SK-N-SH (cell line): ENCODE measurements around the gene STAT2. TPM values are rescaled to one million over a fixed set of nuclear protein-coding genes. Genes with fewer than 3 reads are reported as not detected.

Source experiments
- CTCF ChIA-PET: fragments of 300-600, 350-600 bp; formaldehyde crosslinking; extraction: SDS; loops from one replicate; lab custom pipeline; 2021; lab: Yijun Ruan, JAX
- POLR2A ChIA-PET: fragments of 350-600 bp; sonication (Branson Sonifier 250); formaldehyde crosslinking; extraction: SDS; loops from one replicate; lab custom pipeline; 2020; ENCODE audit warnings: antibody characterized with exemption, inconsistent platforms; lab: Yijun Ruan, JAX
- DNase-seq: peaks from one replicate; pipeline ENCODE4 v3.0.0; 2012
- H2AFZ ChIP-seq: fragments of 200-600 bp; sonication (generic); 2 replicates; pipeline ENCODE4 v1.8.1; 2016; ENCODE audit warnings: antibody characterized with exemption, mild to moderate bottlenecking, low read depth
- H3F3A ChIP-seq: fragments of 200-600 bp; sonication (generic); replicated peaks from 2 replicates; pipeline ENCODE3; 2016; ENCODE audit warnings: antibody characterized with exemption, mild to moderate bottlenecking; ENCODE audit not compliant: insufficient read depth
- H3K27ac ChIP-seq, 2 experiments: fragments of 200-500 bp in 1 of 2; fragments of 200-600 bp in 1 of 2; sonication (Bioruptor generic) in 1 of 2; sonication (generic), shearing (Covaris generic) in 1 of 2; 2 replicates each; pipeline versions ENCODE4 v1.5.1 to v1.6.1; 2014 to 2016; ENCODE audit warnings: low read depth in 2 of 2, inconsistent platforms in 1 of 2, low read length in 1 of 2, mild to moderate bottlenecking in 1 of 2, mixed read lengths in 1 of 2
- H3K27me3 ChIP-seq: fragments of 200-600 bp; sonication (generic), shearing (Covaris generic); 2 replicates; pipeline ENCODE4 v1.6.1; 2016; ENCODE audit warnings: mixed run types; ENCODE audit not compliant: insufficient read depth
- H3K36me3 ChIP-seq, 2 experiments: fragments of 200-500 bp in 1 of 2; fragments of 200-600 bp in 1 of 2; sonication (Bioruptor generic) in 1 of 2; sonication (generic) in 1 of 2; replicated peaks in 1 of 2; 2 replicates each; pipeline versions ENCODE3 to v1.5.1; 2014 to 2016; ENCODE audit warnings: low read length in 1 of 2, mild to moderate bottlenecking in 1 of 2; ENCODE audit not compliant: insufficient read depth in 2 of 2, control insufficient read depth in 1 of 2
- H3K4me1 ChIP-seq, 2 experiments: fragments of 200-500 bp in 1 of 2; fragments of 200-600 bp in 1 of 2; sonication (Bioruptor generic) in 1 of 2; sonication (generic), shearing (Covaris generic) in 1 of 2; 2 replicates each; pipeline versions ENCODE4 v1.5.1 to v1.6.1; 2014 to 2016; ENCODE audit warnings: low read depth in 1 of 2, low read length in 1 of 2, mixed run types in 1 of 2; ENCODE audit not compliant: insufficient read depth in 2 of 2, control insufficient read depth in 1 of 2
- H3K4me2 ChIP-seq: fragments of 200-600 bp; sonication (generic), shearing (Covaris generic); 2 replicates; pipeline ENCODE4 v1.6.1; 2017; ENCODE audit warnings: mixed run types
- H3K4me3 ChIP-seq, 2 experiments: fragments of 200-500 bp in 1 of 2; fragments of 200-600 bp in 1 of 2; sonication (Bioruptor generic) in 1 of 2; sonication (generic), shearing (Covaris generic) in 1 of 2; 2 replicates each; pipeline versions ENCODE4 v1.5.1 to v1.8.1; 2014 to 2016; ENCODE audit warnings: low read depth in 2 of 2, inconsistent platforms in 1 of 2, low read length in 1 of 2, mild to moderate bottlenecking in 1 of 2, mixed read lengths in 1 of 2, moderate library complexity in 1 of 2
- H3K79me2 ChIP-seq: fragments of 200-600 bp; sonication (generic); 2 replicates; pipeline ENCODE4 v1.8.1; 2017; ENCODE audit warnings: mild to moderate bottlenecking; ENCODE audit not compliant: insufficient read depth
- H3K9ac ChIP-seq: fragments of 200-600 bp; sonication (generic); 2 replicates; pipeline ENCODE4 v1.6.1; 2017; ENCODE audit warnings: mixed run types
- H3K9me2 ChIP-seq: fragments of 200-600 bp; sonication (generic); 2 replicates; pipeline ENCODE4 v1.6.1; 2017; ENCODE audit warnings: mixed run types
- H3K9me3 ChIP-seq: fragments of 200-600 bp; sonication (generic); 2 replicates; pipeline ENCODE4 v1.6.1; 2017; ENCODE audit warnings: mixed run types, mild to moderate bottlenecking, moderate library complexity
- H4K20me1 ChIP-seq: fragments of 200-600 bp; sonication (generic); 2 replicates; pipeline ENCODE4 v1.6.1; 2017; ENCODE audit warnings: mild to moderate bottlenecking, mixed run types; ENCODE audit not compliant: insufficient read depth
- CHD2 ChIP-seq: fragments of 150-350 bp; IDR thresholded peaks from 2 replicates; pipeline ENCODE4 v1.6.1; 2018; ENCODE audit warnings: low read length; ENCODE audit not compliant: partially characterized antibody
- CTCF ChIP-seq: fragments of 200-600 bp; sonication (generic); IDR thresholded peaks from 2 replicates; pipeline ENCODE4 v1.6.1; 2017; ENCODE audit warnings: antibody characterized with exemption, mild to moderate bottlenecking, moderate library complexity
- ELF1 ChIP-seq: IDR thresholded peaks from 2 replicates; pipeline ENCODE4 v1.4.0; 2012
- GABPA ChIP-seq: IDR thresholded peaks from 2 replicates; pipeline ENCODE4 v1.4.0; 2012; ENCODE audit warnings: low read depth, mild to moderate bottlenecking
- GATA2 ChIP-seq: sonication (generic); formaldehyde crosslinking; IDR thresholded peaks from 2 replicates; pipeline ENCODE4 v1.5.0; 2020; ENCODE audit warnings: mild to moderate bottlenecking, missing genetic modification reagents
- MEF2A ChIP-seq: IDR thresholded peaks from 2 replicates; pipeline ENCODE4 v1.4.0; 2012; ENCODE audit warnings: low read depth, borderline replicate concordance
- NRF1 ChIP-seq: IDR thresholded peaks from 2 replicates; pipeline ENCODE4 v1.6.1; 2012; ENCODE audit warnings: low read depth, mild to moderate bottlenecking, low read length
- PBX3 ChIP-seq: IDR thresholded peaks from 2 replicates; pipeline ENCODE4; 2012
- POLR2AphosphoS5 ChIP-seq: IDR thresholded peaks from 2 replicates; pipeline ENCODE4 v1.6.1; 2012; ENCODE audit warnings: low read depth, low read length
- RAD21 ChIP-seq: IDR thresholded peaks from 2 replicates; pipeline ENCODE4 v1.6.1; 2012; ENCODE audit warnings: mild to moderate bottlenecking, low read length
- RFX5 ChIP-seq: IDR thresholded peaks from 2 replicates; pipeline ENCODE4 v1.6.1; 2012; ENCODE audit warnings: mild to moderate bottlenecking, improper control_type of control experiment, low read length
- SIN3A ChIP-seq: IDR thresholded peaks from 2 replicates; pipeline ENCODE4 v1.6.1; 2012; ENCODE audit warnings: low read depth, mild to moderate bottlenecking, low read length, moderate library complexity, borderline replicate concordance
- TAF1 ChIP-seq: IDR thresholded peaks from 2 replicates; pipeline ENCODE4 v1.6.1; 2012; ENCODE audit warnings: low read depth, mild to moderate bottlenecking, low read length, moderate library complexity, borderline replicate concordance
- TEAD4 ChIP-seq: IDR thresholded peaks from 2 replicates; pipeline ENCODE4 v1.4.0; 2012; ENCODE audit warnings: mild to moderate bottlenecking, borderline replicate concordance; ENCODE audit not compliant: insufficient read depth
- YY1 ChIP-seq: IDR thresholded peaks from 2 replicates; pipeline ENCODE4 v1.4.0; 2012; ENCODE audit warnings: low read depth, mild to moderate bottlenecking
- ZBTB33 ChIP-seq: IDR thresholded peaks from 2 replicates; pipeline ENCODE4 v1.4.0; 2012; ENCODE audit warnings: low read depth, borderline replicate concordance
- WGBS: methylation state at CpG from one replicate; pipeline ENCODE4 v1.1.6; 2017; ENCODE audit warnings: low lambda C conversion rate; 5-methylcytosine and 5-hydroxymethylcytosine counted together
- polyA plus RNA-seq, 3 experiments: library from polyadenylated mRNA; depleted of rRNA; stranded (reverse); fragments of >200 nt; gene quantifications; 2 replicates each; pipeline ENCODE4 v1.2.3, GENCODE V29; 2012
- TF ChIP-seq, protein P1 (sequence below): IDR thresholded peaks from 2 replicates; pipeline ENCODE4 v1.4.0; 2012; ENCODE audit warnings: low read depth, borderline replicate concordance
- TF ChIP-seq, protein P2 (sequence below): IDR thresholded peaks from 2 replicates; pipeline ENCODE4 v1.6.1; 2012; ENCODE audit warnings: mild to moderate bottlenecking, low read depth, low read length, moderate library complexity
- TF ChIP-seq, protein P3 (sequence below): fragments of 150-350 bp; IDR thresholded peaks from 2 replicates; pipeline ENCODE4 v1.6.1; 2017; ENCODE audit warnings: antibody characterized with exemption, low read length, low read depth, borderline replicate concordance

STAT2 gene
- 58.1 and 91.4 TPM in 2 replicates for polyA plus RNA-seq (2012; rRNA removed)
- 30.8 and 38.8 TPM in 2 replicates for polyA plus RNA-seq (2012; cell fraction: cytosol; rRNA removed)
- 232 and 338 TPM in 2 replicates for polyA plus RNA-seq (2012; cell fraction: nucleus; rRNA removed)

GRCh38 chr12:56359851-56360767 lies at the start of gene STAT2:
STAT2 (minus strand) TSS chr12:56360107; CDS start chr12:56356571, 3,536 bp downstream.
- ChIA-PET CTCF (interaction anchor here (0.6 to 1.9 kb wide), 8 partner anchors 9 to 171 kb away, joined by 3 to 7 read pairs (median 3); partner anchors contain the start of genes RNF41 and SMARCC2), POLR2A (interaction anchor here (0.6 to 2.9 kb wide), 12 partner anchors 21 to 404 kb away, joined by 3 to 26 read pairs (median 4); partner anchors contain the start of genes CNPY2, COQ10A, PA2G4 and PAN2)
- Histone ChIP-seq H3K27ac (peak within 1 kb of the TSS; percentile 79 to 80), H3K36me3 (peaks cover 15 to 16% of the 10 kb centered on the region in 2 experiments), H3K9me3 (no peaks in the 10 kb centered on the region), H3K79me2 (peaks cover 29% of the 10 kb centered on the region), H4K20me1 (no peaks in the 10 kb centered on the region; the same call in 1 of the 2 replicates), H3K4me3 (peak within 1 kb of the TSS; percentile 81 to 82), H3F3A (peaks cover 6% of the 10 kb centered on the region), H3K9ac (peak within 1 kb of the TSS; percentile 80), H2AFZ (peak within 1 kb of the TSS; percentile 84), H3K27me3 (no peaks in the 10 kb centered on the region), H3K4me1 (peaks cover 0 to 9% of the 10 kb centered on the region in 2 experiments; a peak in 1 of 4 replicates), H3K4me2 (peak within 1 kb of the TSS; percentile 84), H3K9me2 (no peaks in the 10 kb centered on the region)
- peak; percentile 93 for DNase-seq
- WGBS, result 2% methylated on average over 54 of the region's 54 CpGs
- TF ChIP-seq CHD2 (peak; percentile 63), RFX5 (peak; percentile 80; the same call in 1 of the 2 replicates), PBX3 (peak; percentile 95), NRF1 (peak; percentile 59), GABPA (peak; percentile 86), ZBTB33 (0 out of 2 replicates have a peak, but pooled peaks have one; percentile 19), ELF1 (peak; percentile 70), RAD21 (no peak), SIN3A (peak; percentile 86; the same call in 1 of the 2 replicates), GATA2 (CRISPR knock-in tag) (no peak), YY1 (peak; percentile 28; the same call in 1 of the 2 replicates), MEF2A (no peak), TEAD4 (no peak), TAF1 (peak; percentile 56; the same call in 1 of the 2 replicates), POLR2AphosphoS5 (peak; percentile 75), CTCF (no peak)
- TF ChIP-seq, protein P1, sequence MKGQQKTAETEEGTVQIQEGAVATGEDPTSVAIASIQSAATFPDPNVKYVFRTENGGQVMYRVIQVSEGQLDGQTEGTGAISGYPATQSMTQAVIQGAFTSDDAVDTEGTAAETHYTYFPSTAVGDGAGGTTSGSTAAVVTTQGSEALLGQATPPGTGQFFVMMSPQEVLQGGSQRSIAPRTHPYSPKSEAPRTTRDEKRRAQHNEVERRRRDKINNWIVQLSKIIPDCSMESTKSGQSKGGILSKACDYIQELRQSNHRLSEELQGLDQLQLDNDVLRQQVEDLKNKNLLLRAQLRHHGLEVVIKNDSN, result peak; percentile 51; the same call in 1 of the 2 replicates
- TF ChIP-seq, protein P2, sequence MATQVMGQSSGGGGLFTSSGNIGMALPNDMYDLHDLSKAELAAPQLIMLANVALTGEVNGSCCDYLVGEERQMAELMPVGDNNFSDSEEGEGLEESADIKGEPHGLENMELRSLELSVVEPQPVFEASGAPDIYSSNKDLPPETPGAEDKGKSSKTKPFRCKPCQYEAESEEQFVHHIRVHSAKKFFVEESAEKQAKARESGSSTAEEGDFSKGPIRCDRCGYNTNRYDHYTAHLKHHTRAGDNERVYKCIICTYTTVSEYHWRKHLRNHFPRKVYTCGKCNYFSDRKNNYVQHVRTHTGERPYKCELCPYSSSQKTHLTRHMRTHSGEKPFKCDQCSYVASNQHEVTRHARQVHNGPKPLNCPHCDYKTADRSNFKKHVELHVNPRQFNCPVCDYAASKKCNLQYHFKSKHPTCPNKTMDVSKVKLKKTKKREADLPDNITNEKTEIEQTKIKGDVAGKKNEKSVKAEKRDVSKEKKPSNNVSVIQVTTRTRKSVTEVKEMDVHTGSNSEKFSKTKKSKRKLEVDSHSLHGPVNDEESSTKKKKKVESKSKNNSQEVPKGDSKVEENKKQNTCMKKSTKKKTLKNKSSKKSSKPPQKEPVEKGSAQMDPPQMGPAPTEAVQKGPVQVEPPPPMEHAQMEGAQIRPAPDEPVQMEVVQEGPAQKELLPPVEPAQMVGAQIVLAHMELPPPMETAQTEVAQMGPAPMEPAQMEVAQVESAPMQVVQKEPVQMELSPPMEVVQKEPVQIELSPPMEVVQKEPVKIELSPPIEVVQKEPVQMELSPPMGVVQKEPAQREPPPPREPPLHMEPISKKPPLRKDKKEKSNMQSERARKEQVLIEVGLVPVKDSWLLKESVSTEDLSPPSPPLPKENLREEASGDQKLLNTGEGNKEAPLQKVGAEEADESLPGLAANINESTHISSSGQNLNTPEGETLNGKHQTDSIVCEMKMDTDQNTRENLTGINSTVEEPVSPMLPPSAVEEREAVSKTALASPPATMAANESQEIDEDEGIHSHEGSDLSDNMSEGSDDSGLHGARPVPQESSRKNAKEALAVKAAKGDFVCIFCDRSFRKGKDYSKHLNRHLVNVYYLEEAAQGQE, result no peak
- TF ChIP-seq, protein P3, sequence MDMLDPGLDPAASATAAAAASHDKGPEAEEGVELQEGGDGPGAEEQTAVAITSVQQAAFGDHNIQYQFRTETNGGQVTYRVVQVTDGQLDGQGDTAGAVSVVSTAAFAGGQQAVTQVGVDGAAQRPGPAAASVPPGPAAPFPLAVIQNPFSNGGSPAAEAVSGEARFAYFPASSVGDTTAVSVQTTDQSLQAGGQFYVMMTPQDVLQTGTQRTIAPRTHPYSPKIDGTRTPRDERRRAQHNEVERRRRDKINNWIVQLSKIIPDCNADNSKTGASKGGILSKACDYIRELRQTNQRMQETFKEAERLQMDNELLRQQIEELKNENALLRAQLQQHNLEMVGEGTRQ, result no peak
